H9 (cell line): ENCODE measurements around the gene OTX2. TPM values are rescaled to one million over a fixed set of nuclear protein-coding genes. Genes with fewer than 3 reads are reported as not detected.

ENCODE experiments used
- DNase-seq: peaks from one replicate; pipeline ENCODE4 v3.0.0-alpha.2; 2017
- H2AFZ ChIP-seq: one replicate; pipeline ENCODE4 v1.6.1; 2013; ENCODE audit warnings: mild to moderate bottlenecking, low read length, control low read depth, moderate library complexity
- H2AK5ac ChIP-seq: 2 replicates; pipeline ENCODE4 v1.6.1; 2013; ENCODE audit warnings: low read length, control low read depth, mixed read lengths; ENCODE audit not compliant: insufficient read length
- H2BK120ac ChIP-seq: one replicate; pipeline ENCODE4 v1.6.1; 2013; ENCODE audit warnings: low read depth, mild to moderate bottlenecking, low read length, control low read depth, inconsistent platforms; ENCODE audit not compliant: poor library complexity, severe bottlenecking
- H2BK12ac ChIP-seq: 2 replicates; pipeline ENCODE4 v1.6.1; 2013; ENCODE audit warnings: low read length, control low read depth, mixed read lengths, low read depth; ENCODE audit not compliant: insufficient read length
- H2BK15ac ChIP-seq: 2 replicates; pipeline ENCODE4 v1.6.1; 2013; ENCODE audit warnings: low read depth, low read length, control low read depth
- H2BK20ac ChIP-seq: one replicate; pipeline ENCODE4 v1.6.1; 2013; ENCODE audit warnings: low read depth, mild to moderate bottlenecking, low read length, control low read depth, inconsistent platforms; ENCODE audit not compliant: poor library complexity, severe bottlenecking
- H2BK5ac ChIP-seq: 2 replicates; pipeline ENCODE4 v1.6.1; 2013; ENCODE audit warnings: low read length, control low read depth, mixed read lengths; ENCODE audit not compliant: insufficient read length
- H3K14ac ChIP-seq: 2 replicates; pipeline ENCODE4 v1.6.1; 2013; ENCODE audit warnings: low read length, control low read depth; ENCODE audit not compliant: insufficient read depth
- H3K18ac ChIP-seq: 2 replicates; pipeline ENCODE4 v1.6.1; 2013; ENCODE audit warnings: low read depth, mild to moderate bottlenecking, mixed read lengths, low read length, control low read depth; ENCODE audit not compliant: insufficient read length
- H3K23ac ChIP-seq: 2 replicates; pipeline ENCODE4 v1.6.1; 2013; ENCODE audit warnings: low read length, control low read depth, mixed read lengths, low read depth; ENCODE audit not compliant: insufficient read length
- H3K23me2 ChIP-seq: 2 replicates; pipeline ENCODE4 v1.6.1; 2013; ENCODE audit warnings: low read depth, mild to moderate bottlenecking, mixed read lengths, low read length, control low read depth; ENCODE audit not compliant: insufficient read length, poor library complexity, severe bottlenecking
- H3K27ac ChIP-seq: 2 replicates; pipeline ENCODE4 v1.5.1; 2013; ENCODE audit warnings: low read length, control low read depth, mixed read lengths, low read depth; ENCODE audit not compliant: insufficient read length
- H3K27me3 ChIP-seq: 2 replicates; pipeline ENCODE4 v1.6.1; 2013; ENCODE audit warnings: low read length, control low read depth, inconsistent platforms; ENCODE audit not compliant: insufficient read depth
- H3K4ac ChIP-seq: 2 replicates; pipeline ENCODE4 v1.6.1; 2013; ENCODE audit warnings: low read depth, mild to moderate bottlenecking, control low read depth, inconsistent platforms, low read length, moderate library complexity
- H3K4me1 ChIP-seq: 2 replicates; pipeline ENCODE4 v1.6.1; 2013; ENCODE audit warnings: low read length, control low read depth, inconsistent platforms; ENCODE audit not compliant: insufficient read depth
- H3K4me2 ChIP-seq: 2 replicates; pipeline ENCODE4 v1.6.1; 2013; ENCODE audit warnings: low read length, control low read depth, mixed read lengths; ENCODE audit not compliant: insufficient read length, insufficient read depth
- H3K56ac ChIP-seq: 2 replicates; pipeline ENCODE4 v1.6.1; 2013; ENCODE audit warnings: low read depth, mild to moderate bottlenecking, mixed read lengths, low read length, control low read depth; ENCODE audit not compliant: insufficient read length
- H3K79me1 ChIP-seq: 2 replicates; pipeline ENCODE4 v1.6.1; 2013; ENCODE audit warnings: low read depth, mild to moderate bottlenecking, moderate library complexity, low read length, control low read depth, inconsistent platforms; ENCODE audit not compliant: insufficient read depth, poor library complexity, severe bottlenecking
- H3K79me2 ChIP-seq: 2 replicates; pipeline ENCODE4 v1.6.1; 2013; ENCODE audit warnings: low read length, control low read depth, inconsistent platforms; ENCODE audit not compliant: insufficient read depth
- H3K9ac ChIP-seq: 2 replicates; pipeline ENCODE4 v1.6.1; 2013; ENCODE audit warnings: low read length, control low read depth, mixed read lengths; ENCODE audit not compliant: insufficient read length; ENCODE audit errors: extremely low read depth
- H3K9me3 ChIP-seq: one replicate; pipeline ENCODE4 v1.6.1; 2013; ENCODE audit warnings: low read depth, low read length, inconsistent platforms; ENCODE audit not compliant: control insufficient read depth
- H3T11ph ChIP-seq: one replicate; pipeline ENCODE4 v1.6.1; 2013; ENCODE audit warnings: mild to moderate bottlenecking, low read length, control low read depth, inconsistent platforms
- H4K20me1 ChIP-seq: one replicate; pipeline ENCODE4 v1.6.1; 2013; ENCODE audit not compliant: control insufficient read depth, insufficient read length, insufficient read depth
- H4K5ac ChIP-seq: 2 replicates; pipeline ENCODE4 v1.6.1; 2013; ENCODE audit warnings: low read depth, mild to moderate bottlenecking, mixed read lengths, low read length, control low read depth; ENCODE audit not compliant: insufficient read length
- H4K8ac ChIP-seq: replicated peaks from 2 replicates; pipeline ENCODE4 v1.6.1; 2013; ENCODE audit warnings: low read length, control low read depth, mixed read lengths, low read depth; ENCODE audit not compliant: insufficient read length
- H4K91ac ChIP-seq: 2 replicates; pipeline ENCODE4 v1.6.1; 2013; ENCODE audit warnings: low read depth, mild to moderate bottlenecking, moderate library complexity, mixed read lengths, low read length, control low read depth; ENCODE audit not compliant: insufficient read length
- H3K27ac Mint-ChIP-seq, 3 experiments: 2 replicates in 2 of 3; 3 replicates in 1 of 3; pipeline ENCODE4 v1.8.0; 2020 to 2021; ENCODE audit warnings: mixed read lengths in 3 of 3, mild to moderate bottlenecking in 1 of 3, moderate library complexity in 1 of 3
- H3K27me3 Mint-ChIP-seq: 2 replicates; pipeline ENCODE4 v1.8.0; 2021; ENCODE audit warnings: low read depth, mild to moderate bottlenecking, moderate library complexity, mixed read lengths
- H3K36me3 Mint-ChIP-seq, 3 experiments: 2 replicates in 2 of 3; 3 replicates in 1 of 3; pipeline ENCODE4 v1.8.0; 2020 to 2021; ENCODE audit warnings: low read depth in 3 of 3, mixed read lengths in 3 of 3; ENCODE audit not compliant: insufficient read depth in 1 of 3
- H3K4me1 Mint-ChIP-seq, 2 experiments: 2 replicates each; pipeline ENCODE4 v1.8.0; 2020; ENCODE audit warnings: mixed read lengths in 2 of 2
- H3K4me3 Mint-ChIP-seq, 2 experiments: 2 replicates in 1 of 2; 3 replicates in 1 of 2; pipeline ENCODE4 v1.8.0; 2020 to 2021; ENCODE audit warnings: mild to moderate bottlenecking in 2 of 2, mixed read lengths in 2 of 2, moderate library complexity in 1 of 2
- H3K9me3 Mint-ChIP-seq, 2 experiments: 2 replicates in 1 of 2; 3 replicates in 1 of 2; pipeline ENCODE4 v1.8.0; 2020; ENCODE audit warnings: mild to moderate bottlenecking in 2 of 2, mixed read lengths in 2 of 2, moderate library complexity in 1 of 2
- WGBS: extraction: QIAGEN DNeasy Blood & Tissue Kit; methylation state at CpG from one replicate; pipeline ENCODE4 v1.1.7; 2013; ENCODE audit warnings: missing lambda C conversion rate, low lambda C conversion rate, mixed read lengths; ENCODE audit not compliant: insufficient read length; ENCODE audit errors: extremely low coverage; 5-methylcytosine and 5-hydroxymethylcytosine counted together
- total RNA-seq: library from RNA; stranded (reverse); gene quantifications from 2 replicates; pipeline ENCODE4 v1.2.1, GENCODE V29; 2021
- TF ChIP-seq, protein P1 (sequence below): fragments of 200-600 bp; sonication (generic); conservative IDR thresholded peaks from 3 replicates; pipeline ENCODE4 v1.8.0; 2021; ENCODE audit warnings: antibody characterized with exemption, mild to moderate bottlenecking

The OTX2 gene
- total RNA-seq, 1 experiment from 2014 or later: 193 TPM

DNA sequence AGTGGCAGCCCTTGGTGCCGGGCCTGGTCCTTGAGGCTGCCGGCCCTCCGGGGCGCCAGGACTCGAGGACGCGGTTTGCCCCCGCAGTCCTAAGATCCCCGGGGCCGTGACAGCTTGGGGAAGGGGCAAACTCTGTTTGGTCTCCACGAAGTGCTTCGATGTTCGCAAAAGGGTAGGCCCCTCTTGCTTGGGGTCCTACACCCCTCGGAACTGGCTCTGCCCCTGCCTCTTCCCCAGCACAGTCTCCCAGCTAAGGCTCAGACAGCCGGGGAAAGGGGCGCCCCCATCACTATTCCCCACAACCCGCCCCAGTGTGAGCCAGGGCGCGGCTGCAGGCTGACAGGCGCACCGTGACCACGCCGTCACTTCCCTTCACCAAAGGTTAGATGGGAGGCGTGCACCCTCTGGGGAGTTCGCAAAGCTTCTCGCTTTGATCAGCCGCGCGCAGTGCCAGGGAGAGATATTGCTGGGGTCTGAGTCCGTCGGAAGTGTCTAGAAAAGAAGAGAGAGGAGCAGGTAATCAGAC is 7.2 kb upstream of the OTX2 start:
- H4K5ac ChIP-seq: no peak overlapping the region
- DNase-seq: peak; percentile 57
- no peaks in the 10 kb centered on the region for H3K9me3 ChIP-seq
- no peaks in the 10 kb centered on the region for H3K79me1 ChIP-seq
- no peak overlapping the region for H2BK15ac ChIP-seq
- no peak overlapping the region for H3T11ph ChIP-seq
- H2BK120ac ChIP-seq: no peak overlapping the region
- no peak overlapping the region for H2AK5ac ChIP-seq
- H4K8ac ChIP-seq: no peak overlapping the region
- no peak overlapping the region for H3K23ac ChIP-seq
- no peak overlapping the region for H2BK12ac ChIP-seq
- H3K18ac ChIP-seq: no peak overlapping the region
- H2BK5ac ChIP-seq: no peak overlapping the region
- H3K23me2 ChIP-seq: peaks cover 17% of the 10 kb centered on the region
- no peak overlapping the region for H3K27ac ChIP-seq
- peak overlapping the region; percentile 88 for H3K4me2 ChIP-seq
- no peak overlapping the region for H3K9ac ChIP-seq
- TF ChIP-seq, protein P1, sequence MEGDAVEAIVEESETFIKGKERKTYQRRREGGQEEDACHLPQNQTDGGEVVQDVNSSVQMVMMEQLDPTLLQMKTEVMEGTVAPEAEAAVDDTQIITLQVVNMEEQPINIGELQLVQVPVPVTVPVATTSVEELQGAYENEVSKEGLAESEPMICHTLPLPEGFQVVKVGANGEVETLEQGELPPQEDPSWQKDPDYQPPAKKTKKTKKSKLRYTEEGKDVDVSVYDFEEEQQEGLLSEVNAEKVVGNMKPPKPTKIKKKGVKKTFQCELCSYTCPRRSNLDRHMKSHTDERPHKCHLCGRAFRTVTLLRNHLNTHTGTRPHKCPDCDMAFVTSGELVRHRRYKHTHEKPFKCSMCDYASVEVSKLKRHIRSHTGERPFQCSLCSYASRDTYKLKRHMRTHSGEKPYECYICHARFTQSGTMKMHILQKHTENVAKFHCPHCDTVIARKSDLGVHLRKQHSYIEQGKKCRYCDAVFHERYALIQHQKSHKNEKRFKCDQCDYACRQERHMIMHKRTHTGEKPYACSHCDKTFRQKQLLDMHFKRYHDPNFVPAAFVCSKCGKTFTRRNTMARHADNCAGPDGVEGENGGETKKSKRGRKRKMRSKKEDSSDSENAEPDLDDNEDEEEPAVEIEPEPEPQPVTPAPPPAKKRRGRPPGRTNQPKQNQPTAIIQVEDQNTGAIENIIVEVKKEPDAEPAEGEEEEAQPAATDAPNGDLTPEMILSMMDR: no peak
- peaks cover 5% of the 10 kb centered on the region for H3K4me1 ChIP-seq
- no peak overlapping the region for H3K56ac ChIP-seq
- Mint-ChIP-seq H3K9me3 (no peaks in the 10 kb centered on the region; a peak in 1 of 5 replicates), H3K27ac (no peak overlapping the region), H3K4me3 (peak overlapping the region; percentile 53 to 64; a peak in 3 of 5 replicates), H3K36me3 (no peaks in the 10 kb centered on the region), H3K27me3 (peaks cover 85% of the 10 kb centered on the region), H3K4me1 (peaks cover 53 to 55% of the 10 kb centered on the region in 2 experiments)
- no peaks in the 10 kb centered on the region for H4K20me1 ChIP-seq
- H3K27me3 ChIP-seq: peaks cover 55% of the 10 kb centered on the region
- no peaks in the 10 kb centered on the region for H3K79me2 ChIP-seq
- H3K14ac ChIP-seq: no peak overlapping the region
- H2AFZ ChIP-seq: no peak overlapping the region
- no peak overlapping the region for H4K91ac ChIP-seq
- H3K4ac ChIP-seq: no peak overlapping the region
- no peak overlapping the region for H2BK20ac ChIP-seq
- no CpG with 5 or more reads among the region's 31 CpGs for WGBS
